Fibroblast of villous mesenchyme (primary cell): ENCODE data around the gene TMCO4. TPM values are rescaled to one million over a fixed set of nuclear protein-coding genes. Genes with fewer than 3 reads are reported as not detected.

Experiments
- DNase-seq: peaks from one replicate; pipeline ENCODE4 v3.0.0-alpha.2; 2010; ENCODE audit warnings: low read depth
- H3K4me3 ChIP-seq: 2 replicates; pipeline ENCODE4 v1.5.1; 2011; ENCODE audit warnings: low read depth, mild to moderate bottlenecking, low read length
- CTCF ChIP-seq: IDR thresholded peaks from 2 replicates; pipeline ENCODE4 v1.5.1; 2012; ENCODE audit warnings: low read depth, mild to moderate bottlenecking, low read length; ENCODE audit not compliant: insufficient read depth
- total RNA-seq: library from RNA; depleted of rRNA; stranded (reverse); fragments of >200 nt; gene quantifications from 2 replicates; pipeline ENCODE4 v1.2.3, GENCODE V29; 2012

TMCO4 gene
- total RNA-seq, 1 donor: 20.7 TPM

GRCh38 chr1:19683351-19683750, 116.4 kb downstream of the TMCO4 start:
- DNase-seq: no peak
- TF ChIP-seq CTCF: no peak
- H3K4me3 ChIP-seq: no peak overlapping the region

GRCh38 chr1:19682901-19683300, 116.8 kb downstream of the TMCO4 start:
- TF ChIP-seq CTCF: no peak
- DNase-seq: no peak
- no peak overlapping the region for H3K4me3 ChIP-seq

DNA sequence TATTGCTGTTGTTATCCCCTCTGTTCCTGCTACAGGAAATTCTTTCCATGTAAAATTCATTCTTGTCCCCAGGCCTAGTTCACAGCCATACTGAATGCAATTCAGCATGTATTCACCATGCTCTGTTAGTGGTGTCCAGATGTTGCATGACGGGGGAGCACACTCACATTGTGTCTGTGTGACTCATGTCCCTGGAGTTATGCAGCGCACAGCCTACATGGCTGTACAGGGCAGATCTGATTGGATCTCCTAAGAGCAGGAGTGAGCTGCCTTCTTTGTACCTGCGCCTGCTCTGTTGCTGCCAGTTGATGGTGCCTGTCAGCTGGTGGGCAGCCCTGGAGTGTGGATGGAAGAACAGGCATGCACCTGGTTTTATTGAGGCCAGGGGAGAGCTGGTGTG, 117.5 kb downstream of the TMCO4 start:
- TF ChIP-seq CTCF: no peak
- H3K4me3 ChIP-seq: no peak overlapping the region
- DNase-seq: peak; percentile 70

- TF ChIP-seq CTCF: no peak
- no peak for DNase-seq
- H3K4me3 ChIP-seq: no peak overlapping the region
Measured at GRCh38 chr1:19680644-19681043, 119.1 kb downstream of the TMCO4 start.

GRCh38 chr1:19679691-19680090, 120.0 kb downstream of the TMCO4 start:
- DNase-seq: no peak
- no peak for TF ChIP-seq CTCF
- H3K4me3 ChIP-seq: no peak overlapping the region

DNA sequence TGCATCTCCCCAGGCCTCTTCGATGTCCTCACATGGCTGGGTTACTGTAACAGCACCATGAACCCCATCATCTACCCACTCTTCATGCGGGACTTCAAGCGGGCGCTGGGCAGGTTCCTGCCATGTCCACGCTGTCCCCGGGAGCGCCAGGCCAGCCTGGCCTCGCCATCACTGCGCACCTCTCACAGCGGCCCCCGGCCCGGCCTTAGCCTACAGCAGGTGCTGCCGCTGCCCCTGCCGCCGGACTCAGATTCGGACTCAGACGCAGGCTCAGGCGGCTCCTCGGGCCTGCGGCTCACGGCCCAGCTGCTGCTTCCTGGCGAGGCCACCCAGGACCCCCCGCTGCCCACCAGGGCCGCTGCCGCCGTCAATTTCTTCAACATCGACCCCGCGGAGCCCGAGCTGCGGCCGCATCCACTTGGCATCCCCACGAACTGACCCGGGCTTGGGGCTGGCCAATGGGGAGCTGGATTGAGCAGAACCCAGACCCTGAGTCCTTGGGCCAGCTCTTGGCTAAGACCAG, 120.7 kb downstream of the TMCO4 start:
- DNase-seq: no peak
- TF ChIP-seq CTCF: no peak
- no peak overlapping the region for H3K4me3 ChIP-seq

DNA sequence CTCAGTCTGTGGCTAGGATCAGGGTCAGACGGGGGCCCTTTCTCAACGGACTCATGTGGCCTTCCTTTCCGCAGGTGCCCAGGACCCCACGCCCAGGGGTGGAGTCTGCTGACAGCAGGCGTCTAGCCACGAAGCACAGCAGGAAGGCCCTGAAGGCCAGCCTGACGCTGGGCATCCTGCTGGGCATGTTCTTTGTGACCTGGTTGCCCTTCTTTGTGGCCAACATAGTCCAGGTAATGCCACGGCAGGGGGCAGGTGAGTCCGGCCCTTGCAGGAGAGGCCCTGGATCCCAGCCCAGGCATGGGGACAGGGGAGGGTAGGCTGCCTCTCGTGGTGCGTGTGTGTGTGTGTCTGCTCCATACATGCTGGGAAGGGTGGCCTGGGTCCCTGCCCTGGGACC, 121.2 kb downstream of the TMCO4 start:
- no peak for TF ChIP-seq CTCF
- no peak overlapping the region for H3K4me3 ChIP-seq
- DNase-seq: no peak
